NB4 (cell line): ENCODE measurements around the gene SCFD2.

Experiments
- CTCF ChIP-seq: IDR thresholded peaks from one replicate; pipeline ENCODE4 v1.5.1; 2012; ENCODE audit warnings: low read depth, low read length
- MYC ChIP-seq: IDR thresholded peaks from 2 replicates; pipeline ENCODE4 v1.6.1; 2011; ENCODE audit warnings: low read depth, low read length
- POLR2A ChIP-seq: IDR thresholded peaks from 2 replicates; pipeline ENCODE4 v1.6.1; 2011; ENCODE audit warnings: mild to moderate bottlenecking; ENCODE audit not compliant: insufficient read length; ENCODE audit errors: extremely low read depth
- TF ChIP-seq, protein P1 (sequence below): IDR thresholded peaks from 2 replicates; pipeline ENCODE4 v1.6.1; 2011; ENCODE audit warnings: low read depth, low read length

- no peak for TF ChIP-seq MYC
- no peak for TF ChIP-seq CTCF
- TF ChIP-seq, protein P1, sequence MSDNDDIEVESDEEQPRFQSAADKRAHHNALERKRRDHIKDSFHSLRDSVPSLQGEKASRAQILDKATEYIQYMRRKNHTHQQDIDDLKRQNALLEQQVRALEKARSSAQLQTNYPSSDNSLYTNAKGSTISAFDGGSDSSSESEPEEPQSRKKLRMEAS: no peak
- no peak for TF ChIP-seq POLR2A
Measured at GRCh38 chr4:52864793-52865192, 501.1 kb downstream of the SCFD2 start.
